GM12874 (cell line): Measurements from ENCODE around the gene LRIT3.

Experiments used
- TF ChIP-seq, protein P1 (sequence below): IDR thresholded peaks from 2 replicates; pipeline ENCODE4 v1.5.1; 2011; ENCODE audit warnings: low read depth, mild to moderate bottlenecking, control low read depth, low read length, moderate library complexity; ENCODE audit not compliant: insufficient read depth

The LRIT3 gene

DNA sequence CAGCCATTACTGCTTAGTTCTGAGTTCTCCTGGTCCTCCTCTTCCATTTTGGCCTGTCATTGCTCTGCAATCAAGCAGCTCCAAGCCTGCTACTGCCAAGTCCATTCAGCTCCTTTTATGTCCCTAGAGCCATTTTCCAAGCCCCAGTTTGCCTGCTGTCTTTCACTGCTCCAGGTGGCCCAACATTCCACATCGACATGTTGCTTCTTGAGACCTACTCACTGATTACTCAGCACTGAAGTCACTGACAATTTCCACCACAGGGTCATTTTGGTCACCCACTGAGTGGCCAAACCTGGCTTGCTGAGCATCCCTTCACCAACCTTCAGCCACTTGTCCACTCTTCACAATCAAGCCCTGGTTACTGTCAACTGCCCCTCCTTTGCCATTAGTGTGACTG, 27.2 kb downstream of the LRIT3 start:
- TF ChIP-seq, protein P1, sequence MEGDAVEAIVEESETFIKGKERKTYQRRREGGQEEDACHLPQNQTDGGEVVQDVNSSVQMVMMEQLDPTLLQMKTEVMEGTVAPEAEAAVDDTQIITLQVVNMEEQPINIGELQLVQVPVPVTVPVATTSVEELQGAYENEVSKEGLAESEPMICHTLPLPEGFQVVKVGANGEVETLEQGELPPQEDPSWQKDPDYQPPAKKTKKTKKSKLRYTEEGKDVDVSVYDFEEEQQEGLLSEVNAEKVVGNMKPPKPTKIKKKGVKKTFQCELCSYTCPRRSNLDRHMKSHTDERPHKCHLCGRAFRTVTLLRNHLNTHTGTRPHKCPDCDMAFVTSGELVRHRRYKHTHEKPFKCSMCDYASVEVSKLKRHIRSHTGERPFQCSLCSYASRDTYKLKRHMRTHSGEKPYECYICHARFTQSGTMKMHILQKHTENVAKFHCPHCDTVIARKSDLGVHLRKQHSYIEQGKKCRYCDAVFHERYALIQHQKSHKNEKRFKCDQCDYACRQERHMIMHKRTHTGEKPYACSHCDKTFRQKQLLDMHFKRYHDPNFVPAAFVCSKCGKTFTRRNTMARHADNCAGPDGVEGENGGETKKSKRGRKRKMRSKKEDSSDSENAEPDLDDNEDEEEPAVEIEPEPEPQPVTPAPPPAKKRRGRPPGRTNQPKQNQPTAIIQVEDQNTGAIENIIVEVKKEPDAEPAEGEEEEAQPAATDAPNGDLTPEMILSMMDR, result no peak

DNA sequence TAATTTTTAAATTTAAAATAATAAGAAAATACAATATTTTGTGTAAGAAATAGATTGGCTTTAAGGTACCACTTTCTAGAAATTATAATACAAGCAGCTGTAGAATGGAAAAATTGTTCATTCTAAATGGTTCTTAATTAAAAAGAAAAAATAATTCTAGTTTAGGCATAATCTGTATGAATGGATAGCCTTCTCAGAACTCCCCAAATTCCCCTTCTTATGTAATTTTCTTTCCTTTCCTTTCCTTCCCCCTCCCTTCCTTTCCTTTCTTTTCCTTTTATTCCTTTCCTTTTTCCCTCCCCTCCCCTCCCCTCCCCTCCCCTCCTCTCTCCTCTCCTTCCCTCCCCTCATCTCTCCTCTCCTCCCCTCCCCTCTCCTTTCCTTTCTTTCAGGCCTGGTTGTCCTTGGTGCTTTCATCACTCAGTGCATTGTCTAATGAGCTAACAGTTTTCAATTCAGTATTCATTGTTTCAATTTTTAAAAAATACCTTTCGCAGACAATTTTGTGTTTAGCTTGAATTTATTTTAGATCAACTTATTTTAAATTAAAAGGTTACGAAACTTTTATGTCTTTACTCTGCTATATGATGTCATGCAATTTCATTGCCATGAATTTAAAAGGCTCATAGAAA, 28.8 kb downstream of the LRIT3 start:
- TF ChIP-seq, protein P1, result no peak

DNA sequence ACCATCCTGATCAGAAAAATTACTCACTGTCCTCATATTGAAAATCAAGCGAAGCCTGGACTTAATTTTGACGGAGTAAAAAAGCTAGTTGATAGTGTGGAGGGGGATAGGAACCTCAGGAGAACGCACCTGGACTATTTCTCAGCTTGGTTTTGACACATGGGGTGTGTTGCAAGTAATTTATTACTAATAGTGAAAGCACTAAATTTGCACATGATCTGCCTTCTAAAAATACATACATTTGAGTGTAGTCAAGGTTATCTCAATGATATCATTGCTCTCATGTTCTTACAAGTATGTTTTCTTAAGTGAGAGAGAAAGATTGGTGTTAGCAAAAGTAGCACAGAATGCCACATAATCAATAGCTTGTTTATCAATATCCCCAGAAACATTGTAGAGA, 29.5 kb downstream of the LRIT3 start:
- TF ChIP-seq, protein P1, result no peak

DNA sequence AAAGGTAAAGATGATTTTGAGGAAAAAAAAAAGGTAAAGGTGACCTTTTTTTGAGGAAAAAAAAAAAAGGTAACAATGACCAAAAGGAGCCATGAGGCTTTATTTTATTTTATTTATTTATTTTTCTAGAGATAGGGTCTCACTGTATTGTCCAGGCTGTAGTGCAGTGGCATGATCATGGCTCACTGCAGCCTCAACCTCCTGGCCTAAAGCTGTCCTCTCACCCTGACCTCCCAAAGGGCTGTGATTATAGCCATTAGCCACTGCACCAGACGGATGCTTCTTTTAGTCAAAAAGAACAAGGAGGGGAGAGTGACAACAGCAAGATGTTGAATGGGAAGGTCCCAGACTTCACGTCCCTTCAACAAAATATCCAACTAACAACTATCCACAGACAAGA, 30.4 kb downstream of the LRIT3 start:
- TF ChIP-seq, protein P1, result no peak

DNA sequence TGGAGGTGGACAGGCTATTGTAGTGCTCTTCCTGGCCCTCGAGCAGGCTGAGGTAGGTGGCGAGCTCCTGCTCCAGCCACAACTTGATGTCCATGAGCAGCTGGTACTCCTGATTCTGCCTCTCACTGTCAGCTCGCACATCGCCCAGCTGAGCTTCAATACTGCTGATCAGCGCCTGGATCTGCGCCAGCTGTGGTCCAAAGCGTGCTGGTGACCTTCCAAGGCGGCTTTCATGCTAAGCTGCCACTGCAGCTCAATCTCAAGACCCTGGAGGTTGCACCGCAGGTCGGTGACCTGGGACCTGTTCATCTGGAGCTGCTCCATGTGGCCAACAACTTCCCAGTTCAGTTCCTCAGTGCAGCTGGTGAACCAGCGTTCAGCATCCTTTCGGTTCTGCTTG, 31.2 kb downstream of the LRIT3 start:
- TF ChIP-seq, protein P1, result no peak

DNA sequence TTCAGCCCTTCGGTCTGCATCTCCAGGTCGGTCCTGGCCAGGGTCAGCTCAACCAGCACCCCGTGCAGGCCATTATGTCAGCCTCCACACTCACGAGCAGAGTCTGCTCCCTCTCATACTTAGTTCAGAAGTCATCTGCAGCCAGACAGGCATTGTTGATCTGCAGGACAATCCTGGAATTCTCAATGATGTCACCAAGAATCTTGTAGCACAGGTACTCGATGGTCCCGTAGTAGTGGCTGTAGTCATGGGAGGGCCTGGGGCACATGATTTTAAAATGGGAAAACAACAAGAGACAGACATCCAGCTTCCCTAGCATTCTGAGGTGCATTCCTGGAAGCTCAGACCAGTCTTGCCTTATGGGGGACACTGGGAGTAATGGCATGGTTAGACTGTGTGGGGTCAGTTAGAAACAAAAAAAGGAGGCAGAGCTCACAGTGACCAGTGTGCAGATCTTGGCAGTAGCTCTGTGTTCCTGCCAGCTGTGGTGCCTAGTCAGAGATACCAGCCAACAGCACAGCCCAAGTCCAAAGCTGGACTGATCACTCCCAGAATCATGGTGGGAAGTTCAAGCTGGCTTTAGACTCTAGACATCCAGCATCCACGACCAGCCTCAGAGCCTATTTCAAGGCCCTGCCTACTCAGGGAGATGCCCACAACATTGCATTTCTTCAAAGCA, 31.9 kb downstream of the LRIT3 start:
- TF ChIP-seq, protein P1, result no peak

DNA sequence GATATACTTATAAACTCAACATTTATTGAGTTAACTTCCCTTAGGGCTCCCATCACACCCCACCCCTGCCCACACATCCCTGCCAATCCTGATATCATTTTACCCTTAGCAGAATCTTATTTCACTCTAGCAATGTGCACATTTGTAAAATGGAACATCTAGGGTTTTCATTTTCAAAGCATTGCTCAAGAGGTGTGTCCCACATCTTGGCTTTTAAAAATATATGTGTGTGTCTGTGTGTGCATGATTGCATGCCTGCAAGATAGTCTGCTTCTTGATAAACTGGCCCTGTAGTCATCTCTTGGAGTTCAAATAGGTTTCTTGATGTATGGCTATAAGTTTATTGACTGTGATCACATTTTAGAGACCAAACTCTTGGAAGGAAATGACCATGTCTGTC, 38.4 kb downstream of the LRIT3 start:
- TF ChIP-seq, protein P1, result no peak
